ENCODE data around the gene SLC6A9. TPM values are rescaled to one million over a fixed set of nuclear protein-coding genes. Genes with fewer than 3 reads are reported as not detected.

The SLC6A9 gene
- total RNA-seq, 1 donor from 2014 or later, result 24.3 TPM

DNA sequence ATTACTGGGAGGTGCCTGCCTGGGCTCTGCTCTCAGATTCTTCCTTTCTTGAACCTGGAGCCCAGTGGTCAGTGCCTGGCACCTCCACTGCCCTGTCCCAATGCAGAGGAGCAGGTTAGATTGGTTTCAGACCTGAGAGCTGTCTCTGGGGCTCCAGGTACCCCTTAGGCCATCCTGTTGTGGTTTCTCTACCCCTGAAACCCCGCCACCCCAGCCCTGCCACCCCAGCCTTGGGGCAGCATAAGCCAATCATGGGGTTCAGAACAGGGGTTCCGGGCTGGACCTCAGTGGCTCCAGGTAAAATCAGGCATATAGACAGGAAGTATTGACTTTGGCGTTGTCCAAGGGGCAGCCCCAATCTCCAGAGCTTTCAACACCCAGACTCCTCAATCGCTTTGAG, 3.2 kb upstream of the SLC6A9 start:
- Histone ChIP-seq H3K36me3 (no peaks in the 10 kb centered on the region), H3K27me3 (no peaks in the 10 kb centered on the region), H3K9me3 (no peaks in the 10 kb centered on the region), H3K4me1 (peaks cover 30% of the 10 kb centered on the region), H3K4me3 (no peak overlapping the region), H3K27ac (no peak overlapping the region)
- intact Hi-C loops (cut with DNase I), result no loop called here
- TF ChIP-seq POLR2A (IDR thresholded peaks at IDR 0.05), result no peak
- TF ChIP-seq, protein P1, sequence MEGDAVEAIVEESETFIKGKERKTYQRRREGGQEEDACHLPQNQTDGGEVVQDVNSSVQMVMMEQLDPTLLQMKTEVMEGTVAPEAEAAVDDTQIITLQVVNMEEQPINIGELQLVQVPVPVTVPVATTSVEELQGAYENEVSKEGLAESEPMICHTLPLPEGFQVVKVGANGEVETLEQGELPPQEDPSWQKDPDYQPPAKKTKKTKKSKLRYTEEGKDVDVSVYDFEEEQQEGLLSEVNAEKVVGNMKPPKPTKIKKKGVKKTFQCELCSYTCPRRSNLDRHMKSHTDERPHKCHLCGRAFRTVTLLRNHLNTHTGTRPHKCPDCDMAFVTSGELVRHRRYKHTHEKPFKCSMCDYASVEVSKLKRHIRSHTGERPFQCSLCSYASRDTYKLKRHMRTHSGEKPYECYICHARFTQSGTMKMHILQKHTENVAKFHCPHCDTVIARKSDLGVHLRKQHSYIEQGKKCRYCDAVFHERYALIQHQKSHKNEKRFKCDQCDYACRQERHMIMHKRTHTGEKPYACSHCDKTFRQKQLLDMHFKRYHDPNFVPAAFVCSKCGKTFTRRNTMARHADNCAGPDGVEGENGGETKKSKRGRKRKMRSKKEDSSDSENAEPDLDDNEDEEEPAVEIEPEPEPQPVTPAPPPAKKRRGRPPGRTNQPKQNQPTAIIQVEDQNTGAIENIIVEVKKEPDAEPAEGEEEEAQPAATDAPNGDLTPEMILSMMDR (IDR thresholded peaks at IDR 0.05), result no peak
- DNase-seq (ENCODE audit: extremely low spot score in 2 of 2), result no peak

DNA sequence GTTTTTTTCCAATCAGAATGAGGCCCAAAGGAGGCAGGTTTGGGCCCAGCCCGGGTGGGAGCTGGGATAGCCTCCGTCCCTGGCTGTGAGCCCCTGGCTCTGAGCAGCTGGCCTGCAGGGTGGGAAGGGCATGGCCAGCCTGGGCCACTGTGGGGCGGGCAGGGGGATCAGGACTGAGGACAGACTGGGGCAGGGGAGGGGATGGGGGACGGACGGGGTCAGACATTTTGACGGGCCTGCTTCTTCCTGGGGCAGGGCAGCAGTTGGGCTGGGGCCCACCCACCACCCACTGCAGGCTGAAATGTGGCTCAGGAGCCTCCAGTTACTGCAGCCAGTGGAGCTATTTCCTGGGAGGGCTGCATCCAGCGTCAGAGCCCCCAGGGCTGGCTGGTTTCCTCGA, 2.5 kb upstream of the SLC6A9 start:
- intact Hi-C loops (cut with DNase I), result no loop called here
- Histone ChIP-seq H3K4me3 (no peak overlapping the region), H3K9me3 (no peaks in the 10 kb centered on the region), H3K36me3 (no peaks in the 10 kb centered on the region), H3K27ac (no peak overlapping the region), H3K27me3 (no peaks in the 10 kb centered on the region), H3K4me1 (peaks cover 37% of the 10 kb centered on the region)
- DNase-seq (ENCODE audit: extremely low spot score in 2 of 2), result no peak
- TF ChIP-seq, protein P1 (IDR thresholded peaks at IDR 0.05), result no peak
- no peak for TF ChIP-seq POLR2A (IDR thresholded peaks at IDR 0.05)
- no peak for TF ChIP-seq POLR2AphosphoS5 (IDR thresholded peaks at IDR 0.05; ENCODE audit: insufficient read depth in 1 of 2, low read depth in 1 of 2)

DNA sequence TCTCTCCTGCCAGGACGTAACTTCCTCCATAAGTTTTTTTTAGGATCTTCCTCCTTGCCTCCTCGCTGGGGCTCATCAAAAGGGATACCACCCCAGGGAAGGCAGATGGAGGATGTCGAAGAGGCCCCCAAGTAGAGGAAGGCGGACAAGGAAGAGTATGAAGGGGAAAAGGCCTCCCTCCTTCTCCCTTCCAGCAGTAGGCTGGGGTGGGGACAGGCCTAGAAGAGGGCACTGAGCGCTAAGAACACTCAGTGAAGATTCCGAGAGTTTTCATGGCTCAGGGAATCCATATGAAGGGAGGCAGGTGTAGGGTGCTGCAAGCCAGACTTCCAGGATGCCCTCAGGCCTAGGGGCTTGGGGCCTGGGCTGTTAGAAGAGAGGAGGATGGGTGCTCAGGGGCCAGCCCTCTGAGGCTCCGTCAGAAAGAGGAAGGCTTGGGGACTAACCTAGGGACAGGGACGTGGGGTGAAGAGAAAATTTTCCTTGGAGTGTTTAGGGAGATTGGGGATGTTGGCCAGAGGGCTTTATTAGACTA, 1.8 kb upstream of the SLC6A9 start:
- no peaks in the 10 kb centered on the region for H3K9me3 ChIP-seq
- peaks cover 43% of the 10 kb centered on the region for H3K4me1 ChIP-seq
- intact Hi-C loops (cut with DNase I), result no loop called here
- H3K27me3 ChIP-seq, result no peaks in the 10 kb centered on the region
- TF ChIP-seq, protein P1 (IDR thresholded peaks at IDR 0.05), result no peak
- TF ChIP-seq POLR2A (IDR thresholded peaks at IDR 0.05) (no peak), POLR2AphosphoS5 (IDR thresholded peaks at IDR 0.05; ENCODE audit: insufficient read depth in 1 of 2, low read depth in 1 of 2) (no peak)
- peak overlapping the region; percentile 89 for H3K27ac ChIP-seq
- H3K4me3 ChIP-seq, result no peak overlapping the region
- no peaks in the 10 kb centered on the region for H3K36me3 ChIP-seq
- DNase-seq (ENCODE audit: extremely low spot score in 2 of 2), result no peak

DNA sequence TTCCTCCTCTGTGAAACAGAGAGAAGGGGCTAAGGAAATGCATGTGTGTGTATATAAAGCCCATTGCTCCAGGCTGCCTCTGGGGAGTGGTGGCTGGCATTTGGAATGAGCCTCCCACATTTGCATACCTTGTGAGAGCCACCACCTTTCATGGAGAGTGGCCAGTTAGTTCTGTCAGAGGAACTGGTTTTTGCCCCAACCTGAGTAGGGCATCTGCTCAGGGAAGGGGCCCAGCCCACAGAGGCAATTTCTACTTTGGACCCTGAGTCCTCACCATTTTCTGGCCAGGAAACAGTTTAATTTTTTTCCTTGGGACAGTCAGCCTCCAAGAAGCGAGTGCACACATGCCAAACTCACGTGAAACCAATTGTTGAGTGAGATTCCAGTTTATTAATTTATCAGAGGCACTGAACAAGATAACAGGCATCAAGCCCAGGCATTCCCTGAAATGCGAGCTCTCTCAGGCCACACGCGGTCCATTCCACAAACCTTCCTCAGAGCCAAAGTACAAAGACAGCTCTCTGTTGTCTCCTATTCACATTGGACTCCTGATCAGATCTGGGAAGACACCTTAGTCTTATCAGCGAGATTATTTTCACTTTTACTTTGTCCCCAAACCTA, 1.0 kb upstream of the SLC6A9 start:
- no peak for DNase-seq (ENCODE audit: extremely low spot score in 2 of 2)
- TF ChIP-seq POLR2AphosphoS5 (IDR thresholded peaks at IDR 0.05; ENCODE audit: insufficient read depth in 1 of 2, low read depth in 1 of 2) (no peak), POLR2A (IDR thresholded peaks at IDR 0.05) (no peak)
- TF ChIP-seq, protein P1 (IDR thresholded peaks at IDR 0.05), result no peak
- Histone ChIP-seq H3K27ac (peak overlapping the region; percentile 89), H3K9me3 (no peaks in the 10 kb centered on the region), H3K4me1 (peaks cover 44% of the 10 kb centered on the region), H3K4me3 (peak overlapping the region in 1 of 2 donors; percentile 95), H3K36me3 (no peaks in the 10 kb centered on the region), H3K27me3 (no peaks in the 10 kb centered on the region)
- intact Hi-C loops (cut with DNase I), result no loop called here

DNA sequence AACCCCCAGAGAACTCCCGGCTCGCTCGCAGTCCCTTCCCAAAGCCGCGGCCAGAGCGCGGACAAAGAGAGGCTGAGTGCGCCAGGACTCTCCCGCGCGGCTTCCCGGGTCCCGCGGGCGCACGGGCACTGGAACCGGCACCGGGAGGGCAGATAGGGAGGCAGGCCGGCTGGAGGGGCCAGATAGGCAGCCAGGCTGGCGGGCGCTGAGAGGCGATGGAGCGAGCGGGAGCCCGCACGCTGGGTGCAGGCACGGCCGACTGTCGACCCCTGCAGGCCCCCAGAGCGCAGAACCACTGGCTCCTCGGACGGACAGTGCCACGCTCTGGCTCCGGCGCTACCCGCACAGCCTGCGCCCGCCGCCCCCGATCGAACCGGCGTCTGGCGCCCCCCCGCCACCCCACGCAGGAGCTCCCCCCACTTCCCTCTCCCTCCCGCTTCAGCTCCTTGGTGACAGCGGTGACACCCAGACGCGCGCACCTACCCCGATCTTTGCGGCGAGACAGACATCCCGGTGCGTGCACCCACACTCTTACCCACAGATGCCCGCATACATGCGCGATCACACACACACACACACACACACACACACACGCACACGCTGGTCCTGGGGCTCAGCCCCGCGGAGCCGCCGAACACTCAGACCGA, 534 bp downstream of the SLC6A9 start:
- no peaks in the 10 kb centered on the region for H3K9me3 ChIP-seq
- DNase-seq (ENCODE audit: extremely low spot score in 2 of 2), result no peak
- no peaks in the 10 kb centered on the region for H3K27me3 ChIP-seq
- intact Hi-C loops (cut with DNase I), result no loop called here
- H3K36me3 ChIP-seq, result no peaks in the 10 kb centered on the region
- H3K27ac ChIP-seq, result peak overlapping the region; percentile 89
- TF ChIP-seq POLR2AphosphoS5 (IDR thresholded peaks at IDR 0.05; ENCODE audit: insufficient read depth in 1 of 2, low read depth in 1 of 2), result no peak
- TF ChIP-seq, protein P1 (IDR thresholded peaks at IDR 0.05), result no peak
- TF ChIP-seq POLR2A (IDR thresholded peaks at IDR 0.05), result no peak
- peak overlapping the region; percentile 69 to 95 for H3K4me3 ChIP-seq
- H3K4me1 ChIP-seq, result peaks cover 33% of the 10 kb centered on the region
